ENCODE measurements around the gene GIGYF2. TPM values are rescaled to one million over a fixed set of nuclear protein-coding genes. Genes with fewer than 3 reads are reported as not detected.

GIGYF2 gene
- total and polyA plus RNA-seq, 2 of the 13 experiments (the other 11 are each of a cell fraction or from before 2014, with no cell fraction given): 44.9 to 73.5 TPM

DNA sequence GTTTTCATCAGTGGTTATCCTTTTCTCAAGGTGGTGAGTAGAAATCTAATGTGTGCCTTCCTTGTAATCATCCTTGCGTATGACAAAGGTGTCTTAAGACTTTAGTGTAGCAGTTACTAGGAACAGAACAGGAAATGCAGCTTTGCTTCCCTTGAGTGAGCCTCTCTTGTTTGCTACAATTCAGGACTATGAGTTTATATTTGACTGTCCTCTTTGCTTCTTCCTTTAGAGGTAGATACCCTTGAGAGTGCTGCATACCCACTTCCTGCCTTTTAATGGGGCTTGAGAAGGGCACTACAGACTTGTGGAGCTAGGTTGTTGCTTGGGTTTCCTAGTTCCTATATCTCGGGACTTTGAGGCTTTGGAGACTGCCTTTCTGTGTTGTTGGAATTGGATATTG, 75.4 kb downstream of the GIGYF2 start (continued):
- TF ChIP-seq, protein P1, sequence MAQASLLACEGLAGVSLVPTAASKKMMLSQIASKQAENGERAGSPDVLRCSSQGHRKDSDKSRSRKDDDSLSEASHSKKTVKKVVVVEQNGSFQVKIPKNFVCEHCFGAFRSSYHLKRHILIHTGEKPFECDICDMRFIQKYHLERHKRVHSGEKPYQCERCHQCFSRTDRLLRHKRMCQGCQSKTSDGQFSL (CRISPR knock-in tag; IDR thresholded peaks at IDR 0.05): no peak
- no peak for TF ChIP-seq GABPB1 (CRISPR knock-in tag; IDR thresholded peaks at IDR 0.05)
- TF ChIP-seq ASH2L (IDR thresholded peaks at IDR 0.05; ENCODE audit: insufficient read length, low read depth, low read length): no peak

DNA sequence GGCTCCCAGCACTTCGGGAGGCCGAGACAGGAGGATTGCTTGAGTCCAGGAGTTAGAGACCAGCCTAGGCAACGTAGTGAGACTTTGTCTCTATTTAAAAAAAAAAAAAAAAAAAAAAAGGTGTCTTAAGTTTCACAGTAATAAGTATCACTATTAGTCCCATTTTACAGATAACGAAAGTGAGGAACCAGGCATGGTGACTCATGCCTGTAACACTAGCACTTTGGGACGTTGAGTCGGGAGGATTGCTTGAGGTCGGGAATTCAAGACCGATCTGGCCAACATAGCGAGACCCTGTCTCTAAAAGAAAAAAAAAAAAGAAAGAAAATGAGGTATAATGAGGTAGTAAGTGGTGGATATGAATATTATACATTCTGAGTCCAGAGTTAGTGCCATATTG, 76.7 kb downstream of the GIGYF2 start:
- Histone ChIP-seq H2AFZ (ENCODE audit: low read length) (no peak overlapping the region), H3K4me3 (replicated peaks in 1 of 3; ENCODE audit: insufficient read depth in 1 of 3, low read depth in 2 of 3, low read length in 3 of 3) (no peak overlapping the region), H3K27me3 (ENCODE audit: control insufficient read depth in 1 of 2, insufficient read depth in 2 of 2, low read length in 2 of 2) (no peaks in the 10 kb centered on the region), H3K9ac (ENCODE audit: insufficient read depth, low read depth, low read length) (no peak overlapping the region), H3K27ac (ENCODE audit: extremely low read length, insufficient read depth, low read length) (no peak overlapping the region), H3K79me2 (ENCODE audit: insufficient read depth, low read length) (no peaks in the 10 kb centered on the region), H3K36me3 (replicated peaks in 1 of 2; ENCODE audit: control insufficient read depth in 1 of 2, insufficient read depth in 2 of 2, low read length in 2 of 2) (peaks cover 8 to 37% of the 10 kb centered on the region in 2 experiments), H4K20me1 (ENCODE audit: insufficient read depth, low read length) (no peaks in the 10 kb centered on the region), H3K9me3 (ENCODE audit: low read length) (no peaks in the 10 kb centered on the region), H3K4me1 (ENCODE audit: insufficient read depth, low read length) (no peaks in the 10 kb centered on the region), H3K4me2 (ENCODE audit: low read depth, low read length) (no peak overlapping the region)
- DNase-seq (ENCODE audit: low spot score) (no peak), FAIRE-seq (no peak), ATAC-seq (no peak)
- ChIA-PET POLR2A (no interaction called here), CTCF (ENCODE audit: low intra/inter-chr PET ratio, low total read pairs) (no interaction called here)
- WGBS (ENCODE audit: low lambda C conversion rate): 97% methylated on average over 9 of the region's 9 CpGs
- BruUV-seq (replicated peaks): no TSS peak
- in situ Hi-C loops (cut with HindIII; ENCODE audit: extremely low pct_ligation_motif_present, low pct_unique_long_range_greater_than_20kb) (no loop called here), intact Hi-C loops (cut with micrococcal nuclease; ENCODE audit: unreplicated experiment) (no loop called here)
- TF ChIP-seq MTF2 (CRISPR knock-in tag; IDR thresholded peaks at IDR 0.05; ENCODE audit: borderline replicate concordance): no peak
- TF ChIP-seq ZNF629 (CRISPR knock-in tag; conservative IDR thresholded peaks at IDR 0.05): peak; percentile 49
- TF ChIP-seq FOXJ3 (CRISPR knock-in tag; IDR thresholded peaks at IDR 0.05; ENCODE audit: borderline replicate concordance): no peak
- TF ChIP-seq ATRX (CRISPR knock-in tag; IDR thresholded peaks at IDR 0.05; ENCODE audit: borderline replicate concordance): no peak

DNA sequence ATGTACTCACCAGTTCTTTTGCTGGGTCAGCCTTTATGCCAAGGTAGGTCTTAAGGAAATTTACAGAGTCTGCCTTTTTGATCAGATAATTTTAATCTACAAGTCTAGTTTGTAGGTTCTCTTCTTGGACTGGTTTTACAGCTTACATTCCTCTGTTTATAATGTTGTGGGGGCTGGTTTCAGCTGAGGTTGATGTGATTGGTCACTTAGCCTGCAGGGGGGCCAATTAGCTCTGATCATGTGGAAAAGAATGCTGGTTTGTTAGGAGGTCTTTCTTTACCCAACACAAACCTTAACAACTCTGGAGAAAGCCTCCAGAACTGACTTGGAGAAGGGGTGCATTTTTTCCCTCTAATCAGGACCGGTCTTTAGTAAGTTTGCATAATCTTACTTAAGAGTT, 79.3 kb downstream of the GIGYF2 start, which contains the start of gene KCNJ13:
Gene KCNJ13, minus strand, starts transcription at position 131 of the 400 bp plus-strand sequence. CDS start 5,203 bp downstream, outside the sequence.
- no peaks in the 10 kb centered on the region for H3K9me3 ChIP-seq (ENCODE audit: low read length)
- no TSS peak for BruUV-seq (replicated peaks)
- in situ Hi-C loops (cut with HindIII; ENCODE audit: extremely low pct_ligation_motif_present, low pct_unique_long_range_greater_than_20kb) (no loop called here), intact Hi-C loops (cut with micrococcal nuclease; ENCODE audit: unreplicated experiment) (no loop called here)
- no peaks in the 10 kb centered on the region for H3K4me1 ChIP-seq (ENCODE audit: insufficient read depth, low read length)
- WGBS (ENCODE audit: low lambda C conversion rate): 97% methylated on average over 1 of the region's 1 CpG
- H3K9ac ChIP-seq (ENCODE audit: insufficient read depth, low read depth, low read length): no peak within 1 kb of the TSS
- H4K20me1 ChIP-seq (ENCODE audit: insufficient read depth, low read length): no peaks in the 10 kb centered on the region
- CTCF ChIA-PET (ENCODE audit: low intra/inter-chr PET ratio, low total read pairs): no interaction called here
- DNase-seq (ENCODE audit: low spot score): no peak
- no peak within 1 kb of the TSS for H3K4me3 ChIP-seq (replicated peaks in 1 of 3; ENCODE audit: insufficient read depth in 1 of 3, low read depth in 2 of 3, low read length in 3 of 3)
- no peak within 1 kb of the TSS for H3K27ac ChIP-seq (ENCODE audit: extremely low read length, insufficient read depth, low read length)
- no peak for FAIRE-seq
- no peak for ATAC-seq
- H3K4me2 ChIP-seq (ENCODE audit: low read depth, low read length): no peak within 1 kb of the TSS
- H2AFZ ChIP-seq (ENCODE audit: low read length): no peak within 1 kb of the TSS
- H3K79me2 ChIP-seq (ENCODE audit: insufficient read depth, low read length): no peaks in the 10 kb centered on the region
- TF ChIP-seq MAFK (conservative IDR thresholded peaks at IDR 0.05 in 1 of 2, IDR thresholded peaks at IDR 0.05 in 1 of 2; ENCODE audit: low read length in 2 of 2) (peak in 1 of 2 experiments; percentile 37; a peak in 2 of 4 replicates), ZNF24 (IDR thresholded peaks at IDR 0.05) (no peak)
- POLR2A ChIA-PET: no interaction called here
- H3K27me3 ChIP-seq (ENCODE audit: control insufficient read depth in 1 of 2, insufficient read depth in 2 of 2, low read length in 2 of 2): no peaks in the 10 kb centered on the region
- peaks cover 5 to 21% of the 10 kb centered on the region in 2 experiments; a peak in 4 of 5 replicates for H3K36me3 ChIP-seq (replicated peaks in 1 of 2; ENCODE audit: control insufficient read depth in 1 of 2, insufficient read depth in 2 of 2, low read length in 2 of 2)
